Measurements from ENCODE around the gene CLEC7A. TPM values are rescaled to one million over a fixed set of nuclear protein-coding genes. Genes with fewer than 3 reads are reported as not detected.

Gene CLEC7A
- total and polyA plus RNA-seq, 11 donors = 0.83 to 31.5 (median 1.9) TPM

DNA sequence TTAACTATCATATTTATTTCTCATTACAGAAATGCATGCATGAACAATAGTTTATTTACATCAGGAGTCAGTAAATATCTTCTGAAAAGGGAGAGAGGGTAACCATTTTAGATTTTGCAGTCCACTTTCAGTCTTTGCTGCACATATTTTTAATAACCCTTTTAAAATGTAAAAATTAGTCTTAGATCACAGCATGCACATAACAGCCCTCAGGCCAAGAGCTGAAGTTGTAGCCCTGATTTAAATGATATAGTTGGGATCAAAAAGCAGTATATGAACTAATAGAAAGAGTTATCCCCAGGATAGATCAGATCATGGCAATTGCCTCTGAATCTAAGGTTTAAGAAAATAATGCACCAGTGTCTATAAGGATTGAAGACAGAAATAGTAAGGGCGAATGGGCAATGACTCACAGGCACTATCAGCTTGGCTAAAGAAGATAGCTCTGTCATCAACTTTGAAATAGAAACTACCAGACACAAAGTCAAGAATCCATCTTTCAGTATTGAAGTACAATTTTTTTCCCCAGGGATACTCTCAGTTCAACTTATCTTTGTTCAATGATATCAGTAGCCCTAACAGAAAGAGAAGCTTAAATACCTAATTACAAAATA lies 13.1 kb upstream of the CLEC7A start:
- peaks cover 0 to 11% (median 6%) of the 10 kb centered on the region in 12 donors for H3K4me1 ChIP-seq
- no peaks in the 10 kb centered on the region for H3K9me3 ChIP-seq
- no peak for DNase-seq
- TF ChIP-seq POLR2A (IDR thresholded peaks at IDR 0.05) (no peak), CTCF (IDR thresholded peaks at IDR 0.05) (no peak)
- intact Hi-C loops (cut with DNase I) = loop anchor here in 7 of 10 donors (2.0 to 5.0 kb wide), 4 partner anchors 108 to 391 kb away; partner anchors contain the start of genes CLEC9A (in 2 of the 7) and CLEC12B (in 1 of the 7)
- 0 to 17% (median 0%) methylated on average over 1 of the region's 1 CpG for WGBS, 4 donors
- no peak overlapping the region for H3K4me3 ChIP-seq
- no peaks in the 10 kb centered on the region for H3K27me3 ChIP-seq
- H3K36me3 ChIP-seq = no peaks in the 10 kb centered on the region
- ATAC-seq = peak; percentile 67 to 83 (median 76)
- peak overlapping the region in 7 of 12 donors; percentile 1 to 60 (median 29) for H3K27ac ChIP-seq

GRCh38 chr12:10140001-10140400 lies 10.0 kb upstream of the CLEC7A start:
- no peaks in the 10 kb centered on the region for H3K9me3 ChIP-seq
- peak in 2 of 4 donors; percentile 60 to 62 for ATAC-seq
- peak in 3 of 5 donors; percentile 29 to 34 (median 33) for DNase-seq
- peaks cover 0 to 11% (median 6%) of the 10 kb centered on the region in 12 donors for H3K4me1 ChIP-seq
- H3K27me3 ChIP-seq = no peaks in the 10 kb centered on the region
- no peak overlapping the region for H3K4me3 ChIP-seq
- H3K36me3 ChIP-seq = no peaks in the 10 kb centered on the region
- no peak overlapping the region for H3K27ac ChIP-seq
- intact Hi-C loops (cut with DNase I) = loop anchor here in 8 of 10 donors (1.0 to 5.0 kb wide), 6 partner anchors 105 to 388 kb away; partner anchors contain the start of genes CLEC9A (in 2 of the 8) and CLEC12B (in 1 of the 8)
- TF ChIP-seq CTCF (IDR thresholded peaks at IDR 0.05) (peak in 11 of 12 donors; percentile 43 to 72 (median 67)), POLR2A (IDR thresholded peaks at IDR 0.05) (no peak)
- 12 to 25% (median 19%) methylated on average over 2 of the region's 2 CpGs for WGBS, 4 donors

DNA sequence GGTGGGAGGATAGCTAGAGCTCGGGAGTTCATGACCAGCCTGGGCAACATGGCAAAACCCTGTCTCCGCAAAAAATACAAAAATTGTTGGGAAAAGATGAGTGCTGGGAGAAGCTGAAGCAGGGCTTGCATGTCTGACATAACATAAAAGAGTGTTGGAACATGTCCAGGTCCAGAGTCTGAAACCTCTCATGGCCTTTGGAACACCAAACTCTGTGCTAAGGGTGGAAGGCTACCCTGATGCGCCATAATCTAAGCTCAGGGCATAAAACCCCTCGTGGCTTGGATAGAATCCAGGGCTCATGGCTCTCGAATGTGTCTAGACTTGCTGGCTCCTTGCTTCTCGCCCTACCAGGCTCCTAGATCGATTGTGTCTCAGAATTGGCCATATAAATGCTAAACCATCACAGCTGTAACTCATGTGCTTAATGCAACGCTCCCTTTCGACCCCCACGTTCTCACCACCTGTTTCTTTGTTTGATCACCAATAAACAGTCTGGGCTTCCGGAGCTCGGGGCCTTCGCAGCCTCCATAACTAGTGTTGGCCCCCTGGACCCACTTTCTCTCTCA lies 6.7 kb upstream of the CLEC7A start:
- WGBS, 4 donors = 82 to 91% (median 84%) methylated on average over 13 of the region's 13 CpGs
- no peaks in the 10 kb centered on the region for H3K27me3 ChIP-seq
- H3K36me3 ChIP-seq = no peaks in the 10 kb centered on the region
- H3K9me3 ChIP-seq = no peaks in the 10 kb centered on the region
- no peak overlapping the region for H3K27ac ChIP-seq
- H3K4me1 ChIP-seq = peaks cover 0 to 13% (median 0%) of the 10 kb centered on the region in 12 donors
- intact Hi-C loops (cut with DNase I) = loop anchor here in 3 of 10 donors (5.0 kb wide), 3 partner anchors 104 to 389 kb away; partner anchors contain the start of gene CLEC9A (in 1 of the 3)
- ATAC-seq (no peak), DNase-seq (no peak)
- TF ChIP-seq POLR2A (IDR thresholded peaks at IDR 0.05) (no peak), CTCF (IDR thresholded peaks at IDR 0.05) (no peak)
- no peak overlapping the region for H3K4me3 ChIP-seq

DNA sequence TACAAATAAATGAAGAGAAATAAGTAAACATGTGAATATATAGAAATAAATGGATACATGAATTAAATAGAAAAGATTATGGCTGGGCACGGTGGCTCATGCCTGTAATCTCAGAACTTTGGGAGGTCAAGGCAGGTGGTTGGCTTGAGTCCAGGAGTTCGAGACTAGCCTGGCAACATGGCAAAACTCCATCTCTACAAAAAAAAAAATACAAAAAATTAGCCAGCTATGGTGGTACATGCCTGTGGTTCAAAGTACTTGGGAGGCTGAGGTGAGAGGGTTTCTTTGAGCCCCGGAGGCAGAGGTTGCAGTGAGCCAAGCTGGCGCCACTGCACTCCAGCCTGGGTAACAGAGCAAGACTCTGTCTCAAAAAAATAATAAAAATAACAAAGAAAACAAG lies 5.1 kb upstream of the CLEC7A start:
- H3K9me3 ChIP-seq = no peaks in the 10 kb centered on the region
- ATAC-seq (no peak), DNase-seq (no peak)
- no peak overlapping the region for H3K4me3 ChIP-seq
- WGBS, 4 donors = 63 to 74% (median 69%) methylated on average over 4 of the region's 4 CpGs
- no peaks in the 10 kb centered on the region for H3K27me3 ChIP-seq
- H3K27ac ChIP-seq = no peak overlapping the region
- peaks cover 0 to 29% (median 0%) of the 10 kb centered on the region in 12 donors for H3K4me1 ChIP-seq
- intact Hi-C loops (cut with DNase I) = loop anchor here in 3 of 10 donors (5.0 kb wide), 3 partner anchors 103 to 388 kb away; partner anchors contain the start of gene CLEC9A (in 1 of the 3)
- TF ChIP-seq CTCF (IDR thresholded peaks at IDR 0.05) = no peak
- TF ChIP-seq POLR2A (IDR thresholded peaks at IDR 0.05) = no peak
- no peaks in the 10 kb centered on the region for H3K36me3 ChIP-seq
